ENCODE data around the gene SASS6. TPM values are rescaled to one million over a fixed set of nuclear protein-coding genes. Genes with fewer than 3 reads are reported as not detected.

SASS6 gene
- total RNA-seq, 6 donors from 2014 or later, result 1.5 to 4.9 (median 2.3) TPM

DNA sequence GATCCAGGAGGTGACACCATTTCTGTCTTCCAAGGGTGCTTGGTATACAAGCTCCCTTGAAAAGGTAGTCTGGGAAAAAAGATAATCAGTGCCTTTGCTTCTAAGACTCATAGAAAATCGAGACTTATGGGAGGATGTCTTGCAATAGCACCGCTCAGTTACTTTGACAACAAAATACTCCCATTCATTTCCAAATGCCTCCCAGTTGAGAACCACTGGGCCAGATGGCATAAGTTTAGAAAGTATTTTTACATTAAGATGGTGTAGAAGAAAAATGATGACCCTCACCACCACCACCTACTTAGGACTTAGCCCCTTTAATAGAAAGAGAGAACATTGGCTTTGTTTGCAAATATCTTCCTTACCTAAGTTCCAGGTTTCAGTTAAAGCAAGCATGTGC, 4.9 kb upstream of the SASS6 start:
- 94 to 96% methylated on average over 2 of the region's 2 CpGs for WGBS, 2 donors
- no peaks in the 10 kb centered on the region for H3K27me3 ChIP-seq
- ATAC-seq (ENCODE audit: low FRiP score in 2 of 2), result no peak
- TF ChIP-seq POLR2A (IDR thresholded peaks at IDR 0.05) (no peak), POLR2AphosphoS5 (IDR thresholded peaks at IDR 0.05) (no peak), CTCF (IDR thresholded peaks at IDR 0.05) (no peak), EP300 (IDR thresholded peaks at IDR 0.05) (no peak)
- no peak overlapping the region for H3K4me3 ChIP-seq
- no peaks in the 10 kb centered on the region for H3K9me3 ChIP-seq
- H3K4me1 ChIP-seq, result peaks cover 10 to 21% (median 12%) of the 10 kb centered on the region in 4 donors
- H3K36me3 ChIP-seq, result peaks cover 15 to 60% (median 30%) of the 10 kb centered on the region in 4 donors
- H3K27ac ChIP-seq, result no peak overlapping the region
- no peak for DNase-seq

- H3K27ac ChIP-seq, result no peak overlapping the region
- H3K36me3 ChIP-seq, result peaks cover 4 to 32% (median 14%) of the 10 kb centered on the region in 4 donors
- DNase-seq, result no peak
- no peaks in the 10 kb centered on the region for H3K27me3 ChIP-seq
- no peak overlapping the region for H3K4me3 ChIP-seq
- 71 to 78% methylated on average over 3 of the region's 3 CpGs for WGBS, 2 donors
- H3K4me1 ChIP-seq, result peaks cover 16 to 31% (median 22%) of the 10 kb centered on the region in 4 donors
- TF ChIP-seq POLR2A (IDR thresholded peaks at IDR 0.05) (no peak), EP300 (IDR thresholded peaks at IDR 0.05) (no peak), CTCF (IDR thresholded peaks at IDR 0.05) (no peak), POLR2AphosphoS5 (IDR thresholded peaks at IDR 0.05) (no peak)
- no peak for ATAC-seq (ENCODE audit: low FRiP score in 2 of 2)
- H3K9me3 ChIP-seq, result no peaks in the 10 kb centered on the region
Observed at GRCh38 chr1:100134872-100135271, 2.1 kb upstream of the SASS6 start.

DNA sequence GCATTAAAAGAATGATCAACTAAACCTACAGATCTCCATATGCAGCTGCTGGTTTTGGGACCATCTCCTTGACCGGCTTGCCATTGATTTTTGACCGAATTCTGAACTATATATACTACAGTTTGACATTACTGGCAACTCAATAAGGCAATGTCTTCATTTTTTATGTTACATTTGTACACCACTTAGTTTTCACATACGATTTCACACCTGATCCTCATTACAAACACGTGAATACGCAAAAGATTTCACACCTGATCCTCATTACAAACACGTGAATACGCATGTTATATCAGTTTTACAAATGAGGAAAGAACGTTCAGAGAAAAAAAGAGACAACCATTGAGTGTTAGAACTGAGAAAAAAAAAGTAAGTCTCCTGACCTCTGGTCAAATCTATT, 1.1 kb downstream of the SASS6 start:
- H3K36me3 ChIP-seq, result no peaks in the 10 kb centered on the region
- no peaks in the 10 kb centered on the region for H3K27me3 ChIP-seq
- H3K9me3 ChIP-seq, result no peaks in the 10 kb centered on the region
- no peak overlapping the region for H3K27ac ChIP-seq
- TF ChIP-seq CTCF (IDR thresholded peaks at IDR 0.05), result no peak
- no peak for DNase-seq
- H3K4me3 ChIP-seq, result peak overlapping the region in 1 of 4 donors; percentile 74
- peaks cover 16 to 31% (median 22%) of the 10 kb centered on the region in 4 donors for H3K4me1 ChIP-seq
- 76 to 83% methylated on average over 8 of the region's 8 CpGs for WGBS, 2 donors
- no peak for ATAC-seq (ENCODE audit: low FRiP score in 2 of 2)

DNA sequence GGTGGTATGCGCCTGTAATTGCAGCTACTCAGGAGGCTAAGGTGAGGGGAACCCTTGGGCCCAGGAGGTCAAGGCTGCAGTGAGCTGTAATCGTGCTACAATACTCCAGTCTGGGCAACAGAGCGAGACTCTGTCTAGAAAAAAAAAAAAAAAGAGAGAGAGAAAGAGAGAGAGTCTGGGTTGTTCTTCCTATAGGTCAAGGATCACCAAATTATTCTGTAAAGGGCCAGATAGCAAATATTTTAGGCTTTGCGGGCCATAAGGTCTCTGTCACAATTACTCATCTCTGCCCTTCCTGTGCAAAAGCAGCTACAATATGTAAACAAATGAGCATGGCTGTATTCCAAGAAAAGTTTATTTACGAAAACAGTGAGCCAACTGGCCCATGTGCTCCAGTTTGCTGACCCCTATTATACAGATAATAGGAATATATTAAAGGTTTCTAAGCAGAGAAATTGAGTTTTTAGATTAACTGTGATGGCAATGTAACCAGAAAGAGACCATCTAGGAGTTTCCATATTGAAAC, 2.1 kb downstream of the SASS6 start:
- ATAC-seq (ENCODE audit: low FRiP score in 2 of 2) (no peak), DNase-seq (no peak)
- no peak overlapping the region for H3K27ac ChIP-seq
- peaks cover 16 to 28% (median 22%) of the 10 kb centered on the region in 4 donors for H3K4me1 ChIP-seq
- TF ChIP-seq POLR2A (IDR thresholded peaks at IDR 0.05), result no peak
- TF ChIP-seq EP300 (IDR thresholded peaks at IDR 0.05), result no peak
- no peak for TF ChIP-seq CTCF (IDR thresholded peaks at IDR 0.05)
- TF ChIP-seq POLR2AphosphoS5 (IDR thresholded peaks at IDR 0.05), result no peak
- WGBS, 2 donors, result 60 to 74% methylated on average over 5 of the region's 5 CpGs
- H3K9me3 ChIP-seq, result no peaks in the 10 kb centered on the region
- no peak overlapping the region for H3K4me3 ChIP-seq
- H3K27me3 ChIP-seq, result no peaks in the 10 kb centered on the region
- no peaks in the 10 kb centered on the region for H3K36me3 ChIP-seq

- Histone ChIP-seq H3K27ac (no peak overlapping the region), H3K4me3 (no peak overlapping the region), H3K9me3 (no peaks in the 10 kb centered on the region), H3K27me3 (no peaks in the 10 kb centered on the region), H3K4me1 (peaks cover 5 to 9% (median 7%) of the 10 kb centered on the region in 4 donors), H3K36me3 (no peaks in the 10 kb centered on the region)
- TF ChIP-seq EP300 (IDR thresholded peaks at IDR 0.05), result no peak
- TF ChIP-seq POLR2A (IDR thresholded peaks at IDR 0.05), result no peak
- TF ChIP-seq CTCF (IDR thresholded peaks at IDR 0.05), result no peak
- TF ChIP-seq POLR2AphosphoS5 (IDR thresholded peaks at IDR 0.05), result no peak
- ATAC-seq (ENCODE audit: low FRiP score in 2 of 2) (no peak), DNase-seq (no peak)
- WGBS, 2 donors, result 70 to 79% methylated on average over 1 of the region's 1 CpG
Observed at GRCh38 chr1:100127226-100127625, 5.5 kb downstream of the SASS6 start.
